COLO668 (cell line): ENCODE measurements around the gene KIF17.
"Not testable (repeated sequence)": the region's sequence is repeated elsewhere in the genome, so short reads cannot be mapped to it uniquely, and the experiment has no call there.

Experiments
- DNase-seq: peaks from one replicate; lab custom pipeline; 2025; ENCODE audit not compliant: unreplicated experiment; lab: John Stamatoyannopoulos, UW

Gene KIF17

GRCh38 chr1:20693623-20694022 lies 24.2 kb downstream of the KIF17 start:
- DNase-seq, result no peak

- DNase-seq, result no peak
Measured at GRCh38 chr1:20691872-20692271, 25.9 kb downstream of the KIF17 start.

GRCh38 chr1:20689645-20690056 lies 28.2 kb downstream of the KIF17 start:
- no peak for DNase-seq

- DNase-seq, result no peak
Measured at GRCh38 chr1:20686883-20687725, 30.7 kb downstream of the KIF17 start.

GRCh38 chr1:20685741-20686140 lies 32.1 kb downstream of the KIF17 start:
- DNase-seq, result no peak

GRCh38 chr1:20685099-20685662 lies 32.6 kb downstream of the KIF17 start:
- DNase-seq, result no peak

GRCh38 chr1:20684651-20685050 lies 33.2 kb downstream of the KIF17 start:
- no peak for DNase-seq

- DNase-seq, result no peak
Measured at GRCh38 chr1:20684050-20684620, 33.7 kb downstream of the KIF17 start.

- DNase-seq, result no peak
Measured at GRCh38 chr1:20683614-20684013, 34.2 kb downstream of the KIF17 start.

GRCh38 chr1:20682571-20683236 lies 35.1 kb downstream of the KIF17 start:
- peak; percentile 76 for DNase-seq

GRCh38 chr1:20681999-20682398 lies 35.8 kb downstream of the KIF17 start:
- DNase-seq, result no peak

- DNase-seq, result no peak
Measured at GRCh38 chr1:20680269-20680668, 37.5 kb downstream of the KIF17 start.

- DNase-seq, result no peak
Measured at GRCh38 chr1:20678599-20678998, 39.2 kb downstream of the KIF17 start.

- DNase-seq, result not testable (repeated sequence)
Measured at GRCh38 chr1:20673626-20674025, 44.2 kb downstream of the KIF17 start.

- DNase-seq, result no peak
Measured at GRCh38 chr1:20672265-20672632, 45.6 kb downstream of the KIF17 start.

- DNase-seq, result no peak
Measured at GRCh38 chr1:20670936-20671335, 46.9 kb downstream of the KIF17 start.

GRCh38 chr1:20668581-20668980 lies 49.2 kb downstream of the KIF17 start:
- DNase-seq, result no peak

GRCh38 chr1:20666804-20667203 lies 51.0 kb downstream of the KIF17 start:
- peak; percentile 52 for DNase-seq

- DNase-seq, result no peak
Measured at GRCh38 chr1:20666146-20666545, 51.7 kb downstream of the KIF17 start.

- DNase-seq, result no peak
Measured at GRCh38 chr1:20665726-20666125, 52.1 kb downstream of the KIF17 start.

- no peak for DNase-seq
Measured at GRCh38 chr1:20663969-20664715, 53.7 kb downstream of the KIF17 start.
